ENCODE data around the gene CIZ1. TPM values are rescaled to one million over a fixed set of nuclear protein-coding genes. Genes with fewer than 3 reads are reported as not detected.

The CIZ1 gene
- total RNA-seq, 1 donor from 2014 or later = 170 TPM

GRCh38 chr9:128161215-128161902, 30.0 kb downstream of the CIZ1 start:
- H3K4me3 Mint-ChIP-seq (ENCODE audit: unreplicated experiment) = peak overlapping the region; percentile 74
- H3K4me1 Mint-ChIP-seq (ENCODE audit: unreplicated experiment) = peaks cover 12% of the 10 kb centered on the region
- H3K27ac Mint-ChIP-seq (ENCODE audit: unreplicated experiment) = peak overlapping the region; percentile 54
- no peak for DNase-seq (ENCODE audit: extremely low spot score, unreplicated experiment)
- no peak for TF ChIP-seq CTCF (IDR thresholded peaks at IDR 0.05)
- H3K36me3 Mint-ChIP-seq (ENCODE audit: unreplicated experiment) = peaks cover 12% of the 10 kb centered on the region
- no peaks in the 10 kb centered on the region for H3K9me3 Mint-ChIP-seq (ENCODE audit: unreplicated experiment)
- H3K27me3 Mint-ChIP-seq (ENCODE audit: unreplicated experiment) = no peaks in the 10 kb centered on the region

GRCh38 chr9:128160603-128160987, 30.8 kb downstream of the CIZ1 start:
- peak overlapping the region; percentile 54 for H3K27ac Mint-ChIP-seq (ENCODE audit: unreplicated experiment)
- no peak for DNase-seq (ENCODE audit: extremely low spot score, unreplicated experiment)

GRCh38 chr9:128159784-128160602, 31.4 kb downstream of the CIZ1 start, which contains the start of gene BBLN:
TSS of gene BBLN (plus strand) at chr9:128160265. CDS start at chr9:128160408, 143 bp downstream.
- DNase-seq (ENCODE audit: extremely low spot score, unreplicated experiment) = peak; percentile 99
- Mint-ChIP-seq H3K4me1 (ENCODE audit: unreplicated experiment) (peaks cover 12% of the 10 kb centered on the region), H3K36me3 (ENCODE audit: unreplicated experiment) (peaks cover 11% of the 10 kb centered on the region), H3K27me3 (ENCODE audit: unreplicated experiment) (no peaks in the 10 kb centered on the region), H3K4me3 (ENCODE audit: unreplicated experiment) (peak within 1 kb of the TSS; percentile 74), H3K27ac (ENCODE audit: unreplicated experiment) (peak within 1 kb of the TSS; percentile 54), H3K9me3 (ENCODE audit: unreplicated experiment) (no peaks in the 10 kb centered on the region)
- no peak for TF ChIP-seq CTCF (IDR thresholded peaks at IDR 0.05)

More at GRCh38 chr9:128160603-128160987, 30.8 kb downstream of the CIZ1 start:
- TF ChIP-seq CTCF (IDR thresholded peaks at IDR 0.05) = no peak
- no peaks in the 10 kb centered on the region for H3K27me3 Mint-ChIP-seq (ENCODE audit: unreplicated experiment)
- peaks cover 11% of the 10 kb centered on the region for H3K36me3 Mint-ChIP-seq (ENCODE audit: unreplicated experiment)
- H3K4me1 Mint-ChIP-seq (ENCODE audit: unreplicated experiment) = peaks cover 12% of the 10 kb centered on the region
- no peaks in the 10 kb centered on the region for H3K9me3 Mint-ChIP-seq (ENCODE audit: unreplicated experiment)
- H3K4me3 Mint-ChIP-seq (ENCODE audit: unreplicated experiment) = peak overlapping the region; percentile 74

GRCh38 chr9:128159522-128159783, 31.9 kb downstream of the CIZ1 start:
- peak overlapping the region; percentile 66 for H3K4me3 Mint-ChIP-seq (ENCODE audit: unreplicated experiment)
- H3K4me1 Mint-ChIP-seq (ENCODE audit: unreplicated experiment) = peaks cover 12% of the 10 kb centered on the region
- H3K27ac Mint-ChIP-seq (ENCODE audit: unreplicated experiment) = peak overlapping the region; percentile 54
- H3K36me3 Mint-ChIP-seq (ENCODE audit: unreplicated experiment) = peaks cover 9% of the 10 kb centered on the region
- TF ChIP-seq CTCF (IDR thresholded peaks at IDR 0.05) = no peak
- no peak for DNase-seq (ENCODE audit: extremely low spot score, unreplicated experiment)
- H3K27me3 Mint-ChIP-seq (ENCODE audit: unreplicated experiment) = no peaks in the 10 kb centered on the region
- no peaks in the 10 kb centered on the region for H3K9me3 Mint-ChIP-seq (ENCODE audit: unreplicated experiment)

Data from osteocyte (in vitro differentiated cells).